K562 (cell line): Measurements from ENCODE around the gene ALKBH4.

Experiments used
- CCAR2 ChIP-seq: fragments of 200-400 bp; formaldehyde crosslinking; IDR thresholded peaks from 2 replicates; pipeline ENCODE4 v1.6.1; 2017; ENCODE audit warnings: mild to moderate bottlenecking, low read depth, low read length
- CTCF ChIP-seq, 3 experiments: IDR thresholded peaks in 2 of 3; conservative IDR thresholded peaks in 1 of 3; 2 replicates each; pipeline ENCODE4 v1.5.1; 2011 to 2012; ENCODE audit warnings: low read length in 3 of 3, mild to moderate bottlenecking in 3 of 3, control low read depth in 2 of 3, improper control_type of control experiment in 1 of 3, inconsistent platforms in 1 of 3, low read depth in 1 of 3, mixed read lengths in 1 of 3, moderate library complexity in 1 of 3; ENCODE audit not compliant: insufficient read depth in 2 of 3
- EHMT2 ChIP-seq: fragments of 450-650 bp; IDR thresholded peaks from 2 replicates; pipeline ENCODE4 v1.6.1; 2018; ENCODE audit warnings: antibody characterized with exemption
- KLF6 ChIP-seq: fragments of 250-450 bp; sonication (Bioruptor Pico); IDR thresholded peaks from 2 replicates; pipeline ENCODE4 v1.4.0; 2020; ENCODE audit warnings: mild to moderate bottlenecking, moderate library complexity, borderline replicate concordance
- MGA ChIP-seq: fragments of 450-650 bp; IDR thresholded peaks from 2 replicates; pipeline ENCODE4 v1.6.1; 2016; ENCODE audit warnings: mild to moderate bottlenecking, moderate library complexity
- MYC ChIP-seq, 2 experiments: fragments of 250-450 bp in 1 of 2; sonication (Bioruptor Pico) in 1 of 2; IDR thresholded peaks; 2 replicates each; pipeline versions ENCODE4 v1.5.1 to v1.6.1; 2012 to 2021; ENCODE audit warnings: low read depth in 2 of 2, borderline replicate concordance in 1 of 2, improper control_type of control experiment in 1 of 2, low read length in 1 of 2, mild to moderate bottlenecking in 1 of 2, moderate library complexity in 1 of 2
- NBN ChIP-seq: fragments of 450-650 bp; IDR thresholded peaks from 2 replicates; pipeline ENCODE4 v1.6.1; 2016; ENCODE audit warnings: low read depth, mild to moderate bottlenecking
- PHF21A ChIP-seq: fragments of 450-650 bp; IDR thresholded peaks from 2 replicates; pipeline ENCODE4 v1.6.1; 2017; ENCODE audit warnings: low read depth, borderline replicate concordance
- SOX6 ChIP-seq: fragments of 450-650 bp; IDR thresholded peaks from 2 replicates; pipeline ENCODE4 v1.6.1; 2014; ENCODE audit warnings: mild to moderate bottlenecking
- SRSF1 ChIP-seq: fragments of 200-400 bp; formaldehyde crosslinking; IDR thresholded peaks from 2 replicates; pipeline ENCODE4 v1.6.1; 2017; ENCODE audit warnings: mild to moderate bottlenecking, low read depth, low read length, moderate library complexity
- ZBED1 ChIP-seq: IDR thresholded peaks from 2 replicates; pipeline ENCODE4 v1.6.1; 2014

GRCh38 chr7:102459221-102459844, 5.3 kb downstream of the ALKBH4 start:
- TF ChIP-seq NBN (no peak), ZBED1 (no peak), PHF21A (no peak), CTCF (IDR thresholded peaks at IDR 0.05 in 2 of 3, conservative IDR thresholded peaks at IDR 0.05 in 1 of 3; ENCODE audit: insufficient read depth in 2 of 3, low read depth in 1 of 3, low read length in 3 of 3) (no peak), SOX6 (no peak), SRSF1 (no peak), CCAR2 (no peak), MGA (no peak), KLF6 (CRISPR knock-in tag) (no peak), MYC (IDR thresholded peaks at IDR 0.05; ENCODE audit: low read depth, low read length) (no peak), MYC (CRISPR knock-in tag; IDR thresholded peaks at IDR 0.05; ENCODE audit: borderline replicate concordance, low read depth) (no peak), EHMT2 (no peak)
